WTC11 (cell line): ENCODE measurements around the gene FBLN7.

ENCODE experiments used
- CTCF ChIP-seq: fragments of 200-600 bp; IDR thresholded peaks from 2 replicates; pipeline ENCODE4 v1.8.0; 2022; ENCODE audit warnings: antibody characterized with exemption
- ELF4 ChIP-seq: sonication (generic); formaldehyde crosslinking; IDR thresholded peaks from 2 replicates; pipeline ENCODE4 v1.8.1; 2022; ENCODE audit warnings: low read depth, mild to moderate bottlenecking, moderate library complexity, missing genetic modification reagents
- PRDM15 ChIP-seq: sonication (generic); formaldehyde crosslinking; IDR thresholded peaks from 2 replicates; pipeline ENCODE4 v1.8.0; 2022; ENCODE audit warnings: missing genetic modification reagents
- TCF7 ChIP-seq: sonication (generic); formaldehyde crosslinking; IDR thresholded peaks from 2 replicates; pipeline ENCODE4 v1.8.0; 2022; ENCODE audit warnings: mild to moderate bottlenecking, low read depth, missing genetic modification reagents, moderate library complexity
- USF2 ChIP-seq: sonication (generic); formaldehyde crosslinking; IDR thresholded peaks from 2 replicates; pipeline ENCODE4 v1.8.1; 2023; ENCODE audit warnings: mild to moderate bottlenecking, missing genetic modification reagents, moderate library complexity
- ZNF317 ChIP-seq: sonication (generic); formaldehyde crosslinking; IDR thresholded peaks from 2 replicates; pipeline ENCODE4 v1.8.1; 2023; ENCODE audit warnings: low read depth, mild to moderate bottlenecking, moderate library complexity, missing genetic modification reagents, borderline replicate concordance
- ZNF671 ChIP-seq: fragments of 250-450 bp; sonication (Bioruptor Pico); IDR thresholded peaks from 2 replicates; pipeline ENCODE4 v1.8.0; 2021; ENCODE audit warnings: mild to moderate bottlenecking

GRCh38 chr2:112164876-112165275 is 26.7 kb downstream of the FBLN7 start:
- TF ChIP-seq PRDM15 (no peak), ELF4 (CRISPR knock-in tag) (no peak), TCF7 (CRISPR knock-in tag) (no peak), ZNF671 (CRISPR knock-in tag) (no peak), CTCF (no peak), ZNF317 (CRISPR knock-in tag) (no peak), USF2 (CRISPR knock-in tag) (no peak)
